HepG2 (cell line): ENCODE measurements around the gene ELL3. TPM values are rescaled to one million over a fixed set of nuclear protein-coding genes. Genes with fewer than 3 reads are reported as not detected.

Experiments used
- AKAP8 ChIP-seq: sonication (generic); formaldehyde crosslinking; IDR thresholded peaks from 2 replicates; pipeline ENCODE4 v1.5.1; 2020; ENCODE audit warnings: mild to moderate bottlenecking, missing genetic modification reagents
- ATF7-NPFF ChIP-seq: sonication (generic); formaldehyde crosslinking; IDR thresholded peaks from 2 replicates; pipeline ENCODE4 v1.8.1; 2023; ENCODE audit warnings: mild to moderate bottlenecking, low read depth, missing genetic modification reagents, moderate library complexity
- ETS1 ChIP-seq: sonication (generic); formaldehyde crosslinking; IDR thresholded peaks from 2 replicates; pipeline ENCODE4 v1.4.0; 2020; ENCODE audit warnings: missing genetic modification reagents
- GTF3A ChIP-seq: sonication (generic); formaldehyde crosslinking; conservative IDR thresholded peaks from 2 replicates; pipeline ENCODE4 v1.4.0; 2020; ENCODE audit warnings: mild to moderate bottlenecking, missing genetic modification reagents
- HMGXB3 ChIP-seq: sonication (generic); formaldehyde crosslinking; IDR thresholded peaks from 2 replicates; pipeline ENCODE4 v1.4.0; 2020; ENCODE audit warnings: missing genetic modification reagents, borderline replicate concordance
- RFX5 ChIP-seq: IDR thresholded peaks from 2 replicates; pipeline ENCODE4 v1.6.1; 2011; ENCODE audit warnings: low read depth, low read length, improper control_type of control experiment
- TEAD3 ChIP-seq: optimal IDR thresholded peaks from 2 replicates; pipeline ENCODE3; 2016; ENCODE audit warnings: borderline replicate concordance
- THYN1 ChIP-seq: sonication (generic); formaldehyde crosslinking; IDR thresholded peaks from 2 replicates; pipeline ENCODE4 v1.8.1; 2023; ENCODE audit warnings: low read depth, mild to moderate bottlenecking, moderate library complexity, missing genetic modification reagents, borderline replicate concordance
- ZNF3 ChIP-seq: IDR thresholded peaks from 2 replicates; pipeline ENCODE4 v1.7.0; 2017; ENCODE audit warnings: inconsistent platforms
- ZNF616 ChIP-seq: sonication (generic); formaldehyde crosslinking; IDR thresholded peaks from 2 replicates; pipeline ENCODE4 v1.5.0; 2020; ENCODE audit warnings: low read depth, mild to moderate bottlenecking, missing genetic modification reagents
- ZNF780A ChIP-seq: sonication (generic); formaldehyde crosslinking; IDR thresholded peaks from 2 replicates; pipeline ENCODE4 v1.8.0; 2022; ENCODE audit warnings: mild to moderate bottlenecking, missing genetic modification reagents, moderate library complexity
- polyA plus RNA-seq, 8 experiments: library from polyadenylated mRNA; depleted of rRNA in 3 of 8; stranded (reverse) in 7 of 8; unstranded in 1 of 8; fragments of >200 nt; fragmentation: Illumina TruSeq in 4 of 8; extraction: Trizol in 4 of 8; gene quantifications; 2 replicates each; pipeline versions ENCODE4 v1.2.1 to v1.2.3, GENCODE V29; 2011 to 2016; ENCODE audit warnings: low read depth in 4 of 8, missing spikeins in 1 of 8, mixed read lengths in 1 of 8; ENCODE audit not compliant: insufficient read depth in 1 of 8
- total RNA-seq, 5 experiments: library from RNA; depleted of rRNA; stranded (reverse); fragments of >200 nt; fragmentation: Illumina TruSeq; extraction: Trizol; gene quantifications; 2 replicates each; pipeline ENCODE4 v1.2.3, GENCODE V29; 2016; ENCODE audit warnings: low read depth in 1 of 5
- TF ChIP-seq, protein P1 (sequence below), 2 experiments: fragments of 450-650 bp in 1 of 2; sonication (generic) in 1 of 2; formaldehyde crosslinking; IDR thresholded peaks; 2 replicates each; pipeline versions ENCODE4 v1.5.0 to v1.8.0; 2020 to 2022; ENCODE audit warnings: mild to moderate bottlenecking in 1 of 2, missing genetic modification reagents in 1 of 2
- TF ChIP-seq, protein P2 (sequence below): sonication (generic); formaldehyde crosslinking; conservative IDR thresholded peaks from 2 replicates; pipeline ENCODE4 v1.4.0; 2020; ENCODE audit warnings: missing genetic modification reagents

Gene ELL3
- total and polyA plus RNA-seq, 2 of the 13 experiments (the other 11 are each of a cell fraction or from before 2014, with no cell fraction given) = 6.1 to 8.8 TPM

DNA sequence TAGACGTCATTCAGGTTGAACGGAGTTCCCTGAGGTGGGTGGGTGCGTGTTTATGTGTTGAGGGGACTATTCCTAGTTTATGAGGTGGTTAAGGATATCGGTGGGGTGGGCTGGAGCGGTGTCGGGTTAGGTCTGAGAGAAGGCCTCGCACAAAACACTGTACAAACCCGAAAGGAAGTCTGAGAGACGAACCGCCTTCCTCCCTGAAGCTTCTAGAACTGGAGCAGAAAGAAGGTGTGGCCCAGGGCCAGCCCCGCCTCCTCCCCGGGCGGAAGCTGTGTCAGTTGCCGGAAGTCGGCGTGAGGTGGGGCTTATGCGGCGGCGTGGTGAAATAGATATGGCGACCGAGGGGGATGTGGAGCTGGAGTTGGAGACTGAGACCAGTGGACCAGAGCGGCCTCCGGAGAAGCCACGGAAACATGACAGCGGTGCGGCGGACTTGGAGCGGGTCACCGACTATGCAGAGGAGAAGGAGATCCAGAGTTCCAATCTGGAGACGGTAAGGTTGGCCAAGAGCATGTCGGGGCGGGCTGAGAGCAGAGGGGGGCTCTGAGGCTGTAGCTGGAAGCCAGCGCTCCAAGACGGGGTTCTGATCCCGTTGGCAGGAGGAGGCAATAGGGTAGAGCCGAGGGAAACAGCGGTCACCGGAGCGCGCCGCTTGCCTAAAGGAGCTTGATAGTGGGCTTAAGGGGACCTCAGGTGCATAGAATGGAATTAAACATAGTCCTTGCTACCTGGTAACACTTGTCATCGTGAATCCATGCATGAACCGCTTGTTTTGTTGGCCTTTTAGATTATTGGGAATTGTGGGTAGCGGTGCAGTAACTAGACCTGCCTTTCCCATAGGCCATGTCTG, 23.7 kb upstream of the ELL3 start, which contains the start of gene HYPK (continued):
- 0 out of 2 replicates have a peak, but pooled peaks have one; percentile 48 for TF ChIP-seq HMGXB3
- TF ChIP-seq, protein P1, sequence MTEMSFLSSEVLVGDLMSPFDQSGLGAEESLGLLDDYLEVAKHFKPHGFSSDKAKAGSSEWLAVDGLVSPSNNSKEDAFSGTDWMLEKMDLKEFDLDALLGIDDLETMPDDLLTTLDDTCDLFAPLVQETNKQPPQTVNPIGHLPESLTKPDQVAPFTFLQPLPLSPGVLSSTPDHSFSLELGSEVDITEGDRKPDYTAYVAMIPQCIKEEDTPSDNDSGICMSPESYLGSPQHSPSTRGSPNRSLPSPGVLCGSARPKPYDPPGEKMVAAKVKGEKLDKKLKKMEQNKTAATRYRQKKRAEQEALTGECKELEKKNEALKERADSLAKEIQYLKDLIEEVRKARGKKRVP (CRISPR knock-in tag; IDR thresholded peaks at IDR 0.05) = peak in 1 of 2 experiments; percentile 45; a peak in 1 of 4 replicates
- TF ChIP-seq ZNF780A (CRISPR knock-in tag) = no peak
- no peak for TF ChIP-seq ZNF616 (CRISPR knock-in tag)
- peak; percentile 73 for TF ChIP-seq AKAP8
- no peak for TF ChIP-seq RFX5
- no peak for TF ChIP-seq ETS1 (CRISPR knock-in tag)
- TF ChIP-seq, protein P2, sequence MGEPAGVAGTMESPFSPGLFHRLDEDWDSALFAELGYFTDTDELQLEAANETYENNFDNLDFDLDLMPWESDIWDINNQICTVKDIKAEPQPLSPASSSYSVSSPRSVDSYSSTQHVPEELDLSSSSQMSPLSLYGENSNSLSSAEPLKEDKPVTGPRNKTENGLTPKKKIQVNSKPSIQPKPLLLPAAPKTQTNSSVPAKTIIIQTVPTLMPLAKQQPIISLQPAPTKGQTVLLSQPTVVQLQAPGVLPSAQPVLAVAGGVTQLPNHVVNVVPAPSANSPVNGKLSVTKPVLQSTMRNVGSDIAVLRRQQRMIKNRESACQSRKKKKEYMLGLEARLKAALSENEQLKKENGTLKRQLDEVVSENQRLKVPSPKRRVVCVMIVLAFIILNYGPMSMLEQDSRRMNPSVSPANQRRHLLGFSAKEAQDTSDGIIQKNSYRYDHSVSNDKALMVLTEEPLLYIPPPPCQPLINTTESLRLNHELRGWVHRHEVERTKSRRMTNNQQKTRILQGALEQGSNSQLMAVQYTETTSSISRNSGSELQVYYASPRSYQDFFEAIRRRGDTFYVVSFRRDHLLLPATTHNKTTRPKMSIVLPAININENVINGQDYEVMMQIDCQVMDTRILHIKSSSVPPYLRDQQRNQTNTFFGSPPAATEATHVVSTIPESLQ (CRISPR knock-in tag) = 0 out of 2 replicates have a peak, but pooled peaks have one; percentile 43
- no peak for TF ChIP-seq THYN1 (CRISPR knock-in tag)
- peak; percentile 68; the same call in 1 of the 2 replicates for TF ChIP-seq ATF7-NPFF (CRISPR knock-in tag)
- peak; percentile 23 for TF ChIP-seq TEAD3
- 0 out of 2 replicates have a peak, but pooled peaks have one; percentile 31 for TF ChIP-seq GTF3A (CRISPR knock-in tag)
- TF ChIP-seq ZNF3 (CRISPR knock-in tag) = no peak
